GM18502 (cell line): ENCODE measurements around the gene MOSMO.
"Not testable (repeated sequence)": the region's sequence is repeated elsewhere in the genome, so short reads cannot be mapped to it uniquely, and the experiment has no call there.

ENCODE experiments used
- ATAC-seq: cut with Tn5 transposase; IDR thresholded peaks from one replicate; pipeline ENCODE4 v1.9.1; 2021; ENCODE audit warnings: mild to moderate bottlenecking; ENCODE audit not compliant: unreplicated experiment, poor library complexity

MOSMO gene

GRCh38 chr16:22001591-22001990 is 6.3 kb upstream of the MOSMO start:
- no peak for ATAC-seq

GRCh38 chr16:22002047-22002446 is 5.9 kb upstream of the MOSMO start:
- ATAC-seq, result not testable (repeated sequence)

GRCh38 chr16:22003195-22003594 is 4.7 kb upstream of the MOSMO start:
- ATAC-seq, result no peak

GRCh38 chr16:22004341-22004740 is 3.6 kb upstream of the MOSMO start:
- no peak for ATAC-seq

GRCh38 chr16:22005746-22006145 is 2.2 kb upstream of the MOSMO start:
- no peak for ATAC-seq

GRCh38 chr16:22006636-22007035 is 1.3 kb upstream of the MOSMO start:
- no peak for ATAC-seq

GRCh38 chr16:22007159-22007508 is 777 bp upstream of the MOSMO start:
- ATAC-seq, result no peak

- ATAC-seq, result peak; percentile 34
These were observed 526 bp downstream of the MOSMO start for GRCh38 chr16:22008215-22009059.

GRCh38 chr16:22010902-22011301 is 3.0 kb downstream of the MOSMO start:
- ATAC-seq, result no peak

- no peak for ATAC-seq
These were observed 4.3 kb downstream of the MOSMO start for GRCh38 chr16:22012241-22012640.

GRCh38 chr16:22013486-22013885 is 5.6 kb downstream of the MOSMO start:
- no peak for ATAC-seq

- ATAC-seq, result peak; percentile 54
These were observed 6.5 kb downstream of the MOSMO start for GRCh38 chr16:22014271-22014873.

- no peak for ATAC-seq
These were observed 9.0 kb downstream of the MOSMO start for GRCh38 chr16:22016927-22017326.

- ATAC-seq, result no peak
These were observed 10.6 kb downstream of the MOSMO start for GRCh38 chr16:22018559-22018958.

- ATAC-seq, result no peak
These were observed 14.2 kb downstream of the MOSMO start for GRCh38 chr16:22022151-22022550.

- ATAC-seq, result no peak
These were observed 15.6 kb downstream of the MOSMO start for GRCh38 chr16:22023505-22023904.

- ATAC-seq, result not testable (repeated sequence)
These were observed 16.9 kb downstream of the MOSMO start for GRCh38 chr16:22024785-22025184.

GRCh38 chr16:22027633-22028032 is 19.7 kb downstream of the MOSMO start:
- no peak for ATAC-seq

- ATAC-seq, result no peak
These were observed 21.7 kb downstream of the MOSMO start for GRCh38 chr16:22029632-22030031.

GRCh38 chr16:22030087-22030812 is 22.3 kb downstream of the MOSMO start:
- no peak for ATAC-seq

GRCh38 chr16:22031483-22032083 is 23.7 kb downstream of the MOSMO start:
- ATAC-seq, result no peak
